Panc1 (cell line): ENCODE data around the gene SNTA1. TPM values are rescaled to one million over a fixed set of nuclear protein-coding genes. Genes with fewer than 3 reads are reported as not detected.

ENCODE experiments used
- ATAC-seq: fragments of 200-7000 bp; cut with Tn5 transposase; 2 replicates; pipeline ENCODE4 v1.9.1; 2020; ENCODE audit warnings: mild to moderate bottlenecking, moderate library complexity
- BruUV-seq: library from RNA; stranded (reverse); fragments of 400-500 nt; replicated peaks from 2 replicates; lab custom pipeline; 2021; lab: Mats Ljungman, UMichigan
- CTCF ChIA-PET: fragments of 300-600 bp; sonication (Branson Sonifier 250); formaldehyde crosslinking; loops from one replicate; lab custom pipeline; 2022; ENCODE audit warnings: antibody characterized with exemption; lab: Charles Lee
- POLR2A ChIA-PET: fragments of 300-600 bp; sonication (Branson Sonifier 250); formaldehyde crosslinking; loops from one replicate; lab custom pipeline; 2022; ENCODE audit warnings: antibody characterized with exemption; lab: Charles Lee
- DNase-seq: peaks from one replicate; pipeline ENCODE4 v3.0.0-alpha.2; 2010; ENCODE audit warnings: low read depth, low spot score
- H3K27ac ChIP-seq: 2 replicates; pipeline ENCODE4 v1.5.1; 2011; ENCODE audit warnings: mild to moderate bottlenecking, low read length, inconsistent platforms
- H3K27me3 ChIP-seq: fragments of 200-500 bp; sonication (Bioruptor generic); 2 replicates; pipeline ENCODE4 v1.6.0; 2014; ENCODE audit warnings: low read length, inconsistent platforms; ENCODE audit not compliant: control insufficient read depth, insufficient read depth
- H3K36me3 ChIP-seq: fragments of 200-500 bp; sonication (Bioruptor generic); 2 replicates; pipeline ENCODE4 v1.5.1; 2014; ENCODE audit warnings: inconsistent platforms, mild to moderate bottlenecking, low read length, moderate library complexity; ENCODE audit not compliant: control insufficient read depth, insufficient read depth
- H3K4me1 ChIP-seq: 2 replicates; pipeline ENCODE4 v1.5.1; 2011; ENCODE audit warnings: inconsistent platforms, mild to moderate bottlenecking, low read length, moderate library complexity; ENCODE audit not compliant: control insufficient read depth, insufficient read depth
- H3K4me3 ChIP-seq, 2 experiments: 2 replicates each; pipeline ENCODE4 v1.5.1; 2011 to 2012; ENCODE audit warnings: low read depth in 2 of 2, low read length in 2 of 2, mild to moderate bottlenecking in 2 of 2, inconsistent platforms in 1 of 2, moderate library complexity in 1 of 2
- H3K9me3 ChIP-seq: fragments of 200-500 bp; sonication (Bioruptor generic); 2 replicates; pipeline ENCODE4 v1.5.1; 2014; ENCODE audit warnings: low read depth, mild to moderate bottlenecking, inconsistent platforms, low read length, moderate library complexity; ENCODE audit not compliant: control insufficient read depth, insufficient read depth
- CTCF ChIP-seq: fragments of 450-650 bp; IDR thresholded peaks from 2 replicates; pipeline ENCODE4 v1.5.1; 2017; ENCODE audit warnings: mild to moderate bottlenecking
- POLR2AphosphoS5 ChIP-seq: IDR thresholded peaks from 2 replicates; pipeline ENCODE4 v1.6.1; 2012; ENCODE audit warnings: mild to moderate bottlenecking, low read depth, low read length, moderate library complexity
- REST ChIP-seq, 2 experiments: IDR thresholded peaks; 2 replicates each; pipeline ENCODE4 v1.6.1; 2011 to 2012; ENCODE audit warnings: low read depth in 2 of 2, control low read depth in 1 of 2, low read length in 1 of 2, mild to moderate bottlenecking in 1 of 2, moderate library complexity in 1 of 2; ENCODE audit not compliant: insufficient read depth in 1 of 2
- SIN3A ChIP-seq: IDR thresholded peaks from 2 replicates; pipeline ENCODE4 v1.6.1; 2012; ENCODE audit warnings: low read depth, mild to moderate bottlenecking, low read length, moderate library complexity, borderline replicate concordance; ENCODE audit not compliant: insufficient read depth
- in situ Hi-C: cut with HindIII; loops from 2 replicates; pipeline ENCODE4 v1.10.0; 2016; ENCODE audit warnings: low sequenced_read_pairs, low pct_unique_long_range_greater_than_20kb
- intact Hi-C: fragments of 100-400 bp; cut with micrococcal nuclease; formaldehyde crosslinking; loops from one replicate; pipeline ENCODE4 v1.10.0; 2022; ENCODE audit not compliant: unreplicated experiment
- total RNA-seq: library from RNA; stranded (reverse); gene quantifications from one replicate; pipeline ENCODE4 v1.2.1, GENCODE V29; 2021; ENCODE audit not compliant: unreplicated experiment

The SNTA1 gene
- total RNA-seq, 1 experiment from 2014 or later = 12.0 TPM

GRCh38 chr20:33359399-33360261 lies 83.9 kb downstream of the SNTA1 start:
- Histone ChIP-seq H3K27ac (no peak overlapping the region), H3K36me3 (peaks cover 4% of the 10 kb centered on the region; the same call in 1 of the 2 replicates), H3K9me3 (no peaks in the 10 kb centered on the region), H3K4me3 (no peak overlapping the region), H3K4me1 (no peaks in the 10 kb centered on the region), H3K27me3 (no peaks in the 10 kb centered on the region)
- ChIA-PET CTCF (no interaction called here), POLR2A (no interaction called here)
- in situ Hi-C loops (no loop called here), intact Hi-C loops (no loop called here)
- TF ChIP-seq POLR2AphosphoS5 (no peak), SIN3A (no peak), CTCF (no peak), REST (IDR thresholded peaks at IDR 0.05; ENCODE audit: insufficient read depth in 1 of 2, low read depth in 2 of 2, low read length in 1 of 2) (no peak)
- BruUV-seq = no TSS peak
- no peak for DNase-seq
- no peak for ATAC-seq

Other genes starting within 250 kb of the SNTA1 start
- gene BPIFA3, start 226.4 kb downstream of the SNTA1 start, total RNA-seq = not detected
- not detected for gene BPIFA1, start 207.8 kb downstream of the SNTA1 start, total RNA-seq
- gene BPIFB1, start 160.5 kb downstream of the SNTA1 start, total RNA-seq = 0.10 TPM
- gene CDK5RAP1, start 42.2 kb downstream of the SNTA1 start, total RNA-seq = 34.8 TPM
- 16.3 TPM for gene CBFA2T2, start 46.3 kb upstream of the SNTA1 start, total RNA-seq
- gene C20orf144, start 218.6 kb upstream of the SNTA1 start, total RNA-seq = not detected
- not detected for gene ACTL10, start 223.2 kb upstream of the SNTA1 start, total RNA-seq
- 46.4 TPM for gene NECAB3, start 230.7 kb upstream of the SNTA1 start, total RNA-seq
- gene E2F1, start 242.6 kb upstream of the SNTA1 start, total RNA-seq = 64.2 TPM